ENCODE results near the gene POLR2H. TPM values are rescaled to one million over a fixed set of nuclear protein-coding genes. Genes with fewer than 3 reads are reported as not detected.

The POLR2H gene
- total and polyA plus RNA-seq, 9 donors = 47.3 to 86.9 (median 60.6) TPM

GRCh38 chr3:184383033-184383740 lies 21.7 kb downstream of the POLR2H start:
- Histone ChIP-seq H3K36me3 (no peaks in the 10 kb centered on the region), H3K4me1 (ENCODE audit: insufficient read depth) (peaks cover 2% of the 10 kb centered on the region), H3K27me3 (no peaks in the 10 kb centered on the region), H3K9me3 (no peaks in the 10 kb centered on the region), H3K27ac (no peak overlapping the region), H3K4me3 (no peak overlapping the region)
- WGBS, 3 donors = 88 to 92% (median 88%) methylated on average over 11 to 15 of the region's 15 CpGs
- intact Hi-C loops (cut with DNase I) = no loop called here
- no peak for TF ChIP-seq EP300 (IDR thresholded peaks at IDR 0.05)
- no peak for TF ChIP-seq POLR2A (IDR thresholded peaks at IDR 0.05)
- TF ChIP-seq, protein P1, sequence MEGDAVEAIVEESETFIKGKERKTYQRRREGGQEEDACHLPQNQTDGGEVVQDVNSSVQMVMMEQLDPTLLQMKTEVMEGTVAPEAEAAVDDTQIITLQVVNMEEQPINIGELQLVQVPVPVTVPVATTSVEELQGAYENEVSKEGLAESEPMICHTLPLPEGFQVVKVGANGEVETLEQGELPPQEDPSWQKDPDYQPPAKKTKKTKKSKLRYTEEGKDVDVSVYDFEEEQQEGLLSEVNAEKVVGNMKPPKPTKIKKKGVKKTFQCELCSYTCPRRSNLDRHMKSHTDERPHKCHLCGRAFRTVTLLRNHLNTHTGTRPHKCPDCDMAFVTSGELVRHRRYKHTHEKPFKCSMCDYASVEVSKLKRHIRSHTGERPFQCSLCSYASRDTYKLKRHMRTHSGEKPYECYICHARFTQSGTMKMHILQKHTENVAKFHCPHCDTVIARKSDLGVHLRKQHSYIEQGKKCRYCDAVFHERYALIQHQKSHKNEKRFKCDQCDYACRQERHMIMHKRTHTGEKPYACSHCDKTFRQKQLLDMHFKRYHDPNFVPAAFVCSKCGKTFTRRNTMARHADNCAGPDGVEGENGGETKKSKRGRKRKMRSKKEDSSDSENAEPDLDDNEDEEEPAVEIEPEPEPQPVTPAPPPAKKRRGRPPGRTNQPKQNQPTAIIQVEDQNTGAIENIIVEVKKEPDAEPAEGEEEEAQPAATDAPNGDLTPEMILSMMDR (IDR thresholded peaks at IDR 0.05) = no peak
- no peak for DNase-seq

DNA sequence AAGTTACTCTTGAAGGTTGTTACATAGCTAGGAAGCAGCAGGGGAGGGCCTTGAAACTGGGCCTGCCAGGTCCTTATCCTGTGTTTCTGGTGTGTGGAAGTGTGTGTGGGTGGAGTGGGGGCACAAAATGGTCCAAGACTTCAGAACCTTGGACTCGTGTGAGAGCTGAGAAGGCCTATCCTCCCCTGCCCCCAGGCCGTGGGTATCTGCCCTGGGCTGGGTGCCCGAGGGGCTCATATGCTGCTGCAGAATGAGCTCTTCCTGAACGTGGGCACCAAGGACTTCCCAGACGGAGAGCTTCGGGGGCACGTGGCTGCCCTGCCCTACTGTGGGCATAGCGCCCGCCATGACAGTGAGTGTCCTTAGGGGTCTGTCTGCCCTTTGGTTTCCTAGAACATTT lies 22.8 kb downstream of the POLR2H start:
- H3K9me3 ChIP-seq = no peaks in the 10 kb centered on the region
- H3K27ac ChIP-seq = no peak overlapping the region
- no peak overlapping the region for H3K4me3 ChIP-seq
- no peak for DNase-seq
- TF ChIP-seq, protein P1 (IDR thresholded peaks at IDR 0.05) = no peak
- TF ChIP-seq POLR2A (IDR thresholded peaks at IDR 0.05) (no peak), EP300 (IDR thresholded peaks at IDR 0.05) (no peak)
- intact Hi-C loops (cut with DNase I) = no loop called here
- H3K27me3 ChIP-seq = no peaks in the 10 kb centered on the region
- H3K4me1 ChIP-seq (ENCODE audit: insufficient read depth) = peaks cover 2% of the 10 kb centered on the region
- H3K36me3 ChIP-seq = no peaks in the 10 kb centered on the region
- WGBS, 3 donors = 80 to 88% (median 82%) methylated on average over 9 of the region's 9 CpGs

DNA sequence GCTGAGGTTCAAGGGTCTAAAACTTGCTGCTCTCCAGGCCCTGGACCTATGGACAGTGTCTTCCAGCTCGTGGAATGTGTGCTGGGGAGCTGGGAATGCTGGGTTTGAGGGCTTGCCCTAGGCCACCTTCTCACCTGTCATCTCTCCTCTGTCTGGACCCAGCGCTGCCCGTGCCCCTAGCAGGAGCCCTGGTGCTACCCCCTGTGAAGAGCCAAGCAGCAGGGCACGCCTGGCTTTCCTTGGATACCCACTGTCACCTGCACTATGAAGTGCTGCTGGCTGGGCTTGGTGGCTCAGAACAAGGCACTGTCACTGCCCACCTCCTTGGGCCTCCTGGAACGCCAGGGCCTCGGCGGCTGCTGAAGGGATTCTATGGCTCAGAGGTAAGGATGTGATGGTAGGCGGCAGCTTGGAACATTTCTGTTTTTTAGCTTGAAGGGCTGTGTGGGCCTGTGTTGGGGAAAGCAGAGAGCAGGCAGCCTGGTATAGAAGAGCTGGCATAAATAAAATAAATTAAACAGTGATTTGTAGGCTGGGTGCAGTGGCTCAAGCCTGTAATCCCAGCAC lies 23.4 kb downstream of the POLR2H start:
- no peaks in the 10 kb centered on the region for H3K36me3 ChIP-seq
- no peaks in the 10 kb centered on the region for H3K4me1 ChIP-seq (ENCODE audit: insufficient read depth)
- H3K27ac ChIP-seq = no peak overlapping the region
- TF ChIP-seq EP300 (IDR thresholded peaks at IDR 0.05) (no peak), POLR2A (IDR thresholded peaks at IDR 0.05) (no peak)
- TF ChIP-seq, protein P1 (IDR thresholded peaks at IDR 0.05) = no peak
- no peaks in the 10 kb centered on the region for H3K27me3 ChIP-seq
- no peaks in the 10 kb centered on the region for H3K9me3 ChIP-seq
- no peak for DNase-seq
- 95 to 96% (median 95%) methylated on average over 7 to 8 of the region's 8 CpGs for WGBS, 3 donors
- H3K4me3 ChIP-seq = no peak overlapping the region
- intact Hi-C loops (cut with DNase I) = no loop called here

DNA sequence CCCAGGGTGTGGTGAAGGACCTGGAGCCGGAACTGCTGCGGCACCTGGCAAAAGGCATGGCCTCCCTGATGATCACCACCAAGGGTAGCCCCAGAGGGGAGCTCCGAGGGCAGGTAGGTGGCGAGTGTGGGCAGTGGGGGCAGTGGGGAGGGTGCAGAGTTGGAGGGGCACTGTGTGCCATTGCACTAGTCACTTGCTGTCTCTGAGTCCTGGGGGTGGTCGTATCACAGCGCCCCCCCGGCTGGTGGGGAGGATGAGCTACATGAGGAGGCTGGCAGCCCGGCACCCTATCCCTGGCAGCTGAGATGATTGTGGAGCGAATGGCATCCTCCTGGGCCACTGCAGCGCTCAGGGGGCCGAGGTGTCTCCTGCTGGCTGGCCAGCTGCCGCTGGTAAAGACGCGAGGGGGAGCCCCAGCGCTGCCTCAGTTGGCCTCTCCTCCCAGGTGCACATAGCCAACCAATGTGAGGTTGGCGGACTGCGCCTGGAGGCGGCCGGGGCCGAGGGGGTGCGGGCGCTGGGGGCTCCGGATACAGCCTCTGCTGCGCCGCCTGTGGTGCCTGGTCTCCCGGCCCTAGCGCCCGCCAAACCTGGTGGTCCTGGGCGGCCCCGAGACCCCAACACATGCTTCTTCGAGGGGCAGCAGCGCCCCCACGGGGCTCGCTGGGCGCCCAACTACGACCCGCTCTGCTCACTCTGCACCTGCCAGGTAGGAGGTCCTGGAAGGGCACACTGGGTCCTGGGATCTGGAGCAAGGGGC lies 24.7 kb downstream of the POLR2H start:
- H3K36me3 ChIP-seq = no peaks in the 10 kb centered on the region
- H3K4me3 ChIP-seq = no peak overlapping the region
- H3K27me3 ChIP-seq = no peaks in the 10 kb centered on the region
- H3K27ac ChIP-seq = no peak overlapping the region
- TF ChIP-seq, protein P1 (IDR thresholded peaks at IDR 0.05) = no peak
- no peak for TF ChIP-seq EP300 (IDR thresholded peaks at IDR 0.05)
- DNase-seq = no peak
- no peaks in the 10 kb centered on the region for H3K9me3 ChIP-seq
- 81 to 87% (median 83%) methylated on average over 31 to 37 of the region's 37 CpGs for WGBS, 3 donors
- no peaks in the 10 kb centered on the region for H3K4me1 ChIP-seq (ENCODE audit: insufficient read depth)
- intact Hi-C loops (cut with DNase I) = no loop called here

Data from ovary (tissue), 9 donors.